Measurements from ENCODE around the gene FAM221B.

The FAM221B gene

GRCh38 chr9:35867538-35867937, 39.0 kb upstream of the FAM221B start:
- no peaks in the 10 kb centered on the region for H3K9me2 ChIP-seq (replicated peaks; ENCODE audit: insufficient read depth, low read length)
- H3K4me3 ChIP-seq (ENCODE audit: low read length), result no peak overlapping the region
- H2AFZ ChIP-seq (ENCODE audit: low read length), result no peak overlapping the region
- no peak overlapping the region for H3K27ac ChIP-seq (ENCODE audit: low read length)
- DNase-seq, result no peak
- no peaks in the 10 kb centered on the region for H3K79me2 ChIP-seq (ENCODE audit: low read length)
- peaks cover 2% of the 10 kb centered on the region; the same call in 1 of the 2 replicates for H3K4me1 ChIP-seq (ENCODE audit: low read length)
- TF ChIP-seq, protein P1, sequence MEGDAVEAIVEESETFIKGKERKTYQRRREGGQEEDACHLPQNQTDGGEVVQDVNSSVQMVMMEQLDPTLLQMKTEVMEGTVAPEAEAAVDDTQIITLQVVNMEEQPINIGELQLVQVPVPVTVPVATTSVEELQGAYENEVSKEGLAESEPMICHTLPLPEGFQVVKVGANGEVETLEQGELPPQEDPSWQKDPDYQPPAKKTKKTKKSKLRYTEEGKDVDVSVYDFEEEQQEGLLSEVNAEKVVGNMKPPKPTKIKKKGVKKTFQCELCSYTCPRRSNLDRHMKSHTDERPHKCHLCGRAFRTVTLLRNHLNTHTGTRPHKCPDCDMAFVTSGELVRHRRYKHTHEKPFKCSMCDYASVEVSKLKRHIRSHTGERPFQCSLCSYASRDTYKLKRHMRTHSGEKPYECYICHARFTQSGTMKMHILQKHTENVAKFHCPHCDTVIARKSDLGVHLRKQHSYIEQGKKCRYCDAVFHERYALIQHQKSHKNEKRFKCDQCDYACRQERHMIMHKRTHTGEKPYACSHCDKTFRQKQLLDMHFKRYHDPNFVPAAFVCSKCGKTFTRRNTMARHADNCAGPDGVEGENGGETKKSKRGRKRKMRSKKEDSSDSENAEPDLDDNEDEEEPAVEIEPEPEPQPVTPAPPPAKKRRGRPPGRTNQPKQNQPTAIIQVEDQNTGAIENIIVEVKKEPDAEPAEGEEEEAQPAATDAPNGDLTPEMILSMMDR (IDR thresholded peaks at IDR 0.05; ENCODE audit: low read length), result no peak
- no peak for TF ChIP-seq EZH2phosphoT487 (IDR thresholded peaks at IDR 0.05; ENCODE audit: low read length)
- no peak for TF ChIP-seq EZH2 (optimal IDR thresholded peaks at IDR 0.05; ENCODE audit: low read depth, low read length)
- H4K20me1 ChIP-seq (ENCODE audit: insufficient read depth, low read length), result no peaks in the 10 kb centered on the region
- H3F3A ChIP-seq (ENCODE audit: insufficient read depth, low read length), result no peaks in the 10 kb centered on the region
- no peaks in the 10 kb centered on the region for H3K36me3 ChIP-seq (replicated peaks; ENCODE audit: insufficient read depth, low read length)
- no peaks in the 10 kb centered on the region for H3K9me3 ChIP-seq (replicated peaks; ENCODE audit: insufficient read depth, low read length)
- no peak overlapping the region for H3K4me2 ChIP-seq (ENCODE audit: low read depth, low read length)
- no peak overlapping the region for H3K9ac ChIP-seq (ENCODE audit: low read length)
- no peaks in the 10 kb centered on the region for H3K27me3 ChIP-seq (replicated peaks; ENCODE audit: insufficient read depth, low read length)

GRCh38 chr9:35864695-35865255, 36.2 kb upstream of the FAM221B start:
- Histone ChIP-seq H3K4me3 (ENCODE audit: low read length) (no peak overlapping the region), H4K20me1 (ENCODE audit: insufficient read depth, low read length) (no peaks in the 10 kb centered on the region), H3K9ac (ENCODE audit: low read length) (no peak overlapping the region), H3F3A (ENCODE audit: insufficient read depth, low read length) (no peaks in the 10 kb centered on the region), H3K36me3 (replicated peaks; ENCODE audit: insufficient read depth, low read length) (no peaks in the 10 kb centered on the region), H3K4me2 (ENCODE audit: low read depth, low read length) (no peak overlapping the region), H3K9me2 (replicated peaks; ENCODE audit: insufficient read depth, low read length) (no peaks in the 10 kb centered on the region), H3K9me3 (replicated peaks; ENCODE audit: insufficient read depth, low read length) (no peaks in the 10 kb centered on the region), H3K4me1 (ENCODE audit: low read length) (no peaks in the 10 kb centered on the region), H3K79me2 (ENCODE audit: low read length) (no peaks in the 10 kb centered on the region), H2AFZ (ENCODE audit: low read length) (no peak overlapping the region), H3K27me3 (replicated peaks; ENCODE audit: insufficient read depth, low read length) (no peaks in the 10 kb centered on the region), H3K27ac (ENCODE audit: low read length) (no peak overlapping the region)
- no peak for DNase-seq
- TF ChIP-seq EZH2 (optimal IDR thresholded peaks at IDR 0.05; ENCODE audit: low read depth, low read length) (no peak), EZH2phosphoT487 (IDR thresholded peaks at IDR 0.05; ENCODE audit: low read length) (no peak)
- TF ChIP-seq, protein P1 (IDR thresholded peaks at IDR 0.05; ENCODE audit: low read length), result no peak

DNA sequence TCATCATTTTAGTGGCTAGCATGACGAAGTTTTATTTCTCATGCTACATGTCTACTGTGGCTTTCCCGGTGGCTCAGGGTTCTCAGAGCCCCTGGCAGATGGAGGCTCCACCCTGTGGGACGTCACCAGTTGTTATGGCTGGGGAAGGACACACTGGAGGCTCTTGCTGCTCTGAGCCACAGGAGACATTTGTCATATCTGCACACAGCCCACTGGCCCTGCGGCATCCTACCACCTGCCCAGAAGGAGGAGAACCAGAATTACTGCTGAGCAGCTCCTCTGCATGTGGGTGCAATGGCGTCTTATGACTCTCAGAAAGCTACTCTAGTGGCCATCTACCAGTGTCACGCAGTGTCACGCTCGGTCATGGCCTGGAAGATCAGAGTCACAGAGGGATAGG, 35.1 kb upstream of the FAM221B start:
- TF ChIP-seq EZH2phosphoT487 (IDR thresholded peaks at IDR 0.05; ENCODE audit: low read length), result no peak
- TF ChIP-seq EZH2 (optimal IDR thresholded peaks at IDR 0.05; ENCODE audit: low read depth, low read length), result no peak
- TF ChIP-seq, protein P1 (IDR thresholded peaks at IDR 0.05; ENCODE audit: low read length), result no peak
- DNase-seq, result no peak
- no peaks in the 10 kb centered on the region for H3K27me3 ChIP-seq (replicated peaks; ENCODE audit: insufficient read depth, low read length)

More for the DNA sequence above, 35.1 kb upstream of the FAM221B start:
- no peak overlapping the region for H3K27ac ChIP-seq (ENCODE audit: low read length)
- H3K4me3 ChIP-seq (ENCODE audit: low read length), result no peak overlapping the region
- no peak overlapping the region for H2AFZ ChIP-seq (ENCODE audit: low read length)
- H3F3A ChIP-seq (ENCODE audit: insufficient read depth, low read length), result no peaks in the 10 kb centered on the region
- no peaks in the 10 kb centered on the region for H3K4me1 ChIP-seq (ENCODE audit: low read length)
- no peaks in the 10 kb centered on the region for H3K36me3 ChIP-seq (replicated peaks; ENCODE audit: insufficient read depth, low read length)
- H3K79me2 ChIP-seq (ENCODE audit: low read length), result no peaks in the 10 kb centered on the region
- no peak overlapping the region for H3K9ac ChIP-seq (ENCODE audit: low read length)
- no peak overlapping the region for H3K4me2 ChIP-seq (ENCODE audit: low read depth, low read length)
- no peaks in the 10 kb centered on the region for H3K9me3 ChIP-seq (replicated peaks; ENCODE audit: insufficient read depth, low read length)
- no peaks in the 10 kb centered on the region for H4K20me1 ChIP-seq (ENCODE audit: insufficient read depth, low read length)
- no peaks in the 10 kb centered on the region for H3K9me2 ChIP-seq (replicated peaks; ENCODE audit: insufficient read depth, low read length)

All from MM.1S (cell line).